HG03457 (cell line): ENCODE measurements around the gene ESPN.
"Not testable (repeated sequence)": the region's sequence is repeated elsewhere in the genome, so short reads cannot be mapped to it uniquely, and the experiment has no call there.

Source experiments
- ATAC-seq: cut with Tn5 transposase; IDR thresholded peaks from one replicate; pipeline ENCODE4 v1.9.1; 2021; ENCODE audit warnings: moderate number of reproducible peaks; ENCODE audit not compliant: unreplicated experiment

The ESPN gene

GRCh38 chr1:6477039-6477820 lies 52.7 kb downstream of the ESPN start:
- ATAC-seq = no peak

DNA sequence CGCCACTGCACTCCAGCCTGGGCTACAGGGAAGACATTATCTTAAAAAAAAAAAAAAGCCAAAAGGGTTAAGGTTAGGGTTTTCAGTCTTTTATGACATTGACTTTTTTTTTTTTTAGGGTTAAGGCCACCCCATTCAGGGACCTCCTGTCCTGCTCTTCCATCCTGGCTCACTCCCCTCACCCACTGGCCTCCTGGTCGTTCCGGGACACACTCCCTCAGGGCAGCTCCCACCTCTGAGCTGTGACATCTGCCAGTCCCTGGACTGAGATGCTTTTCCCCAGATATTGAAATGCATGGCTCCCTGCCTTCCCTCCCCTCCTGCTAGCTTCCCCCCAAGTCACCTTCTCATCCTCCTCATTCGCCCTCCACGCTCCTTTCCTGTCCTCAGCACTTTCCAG lies 57.2 kb downstream of the ESPN start:
- ATAC-seq = no peak

DNA sequence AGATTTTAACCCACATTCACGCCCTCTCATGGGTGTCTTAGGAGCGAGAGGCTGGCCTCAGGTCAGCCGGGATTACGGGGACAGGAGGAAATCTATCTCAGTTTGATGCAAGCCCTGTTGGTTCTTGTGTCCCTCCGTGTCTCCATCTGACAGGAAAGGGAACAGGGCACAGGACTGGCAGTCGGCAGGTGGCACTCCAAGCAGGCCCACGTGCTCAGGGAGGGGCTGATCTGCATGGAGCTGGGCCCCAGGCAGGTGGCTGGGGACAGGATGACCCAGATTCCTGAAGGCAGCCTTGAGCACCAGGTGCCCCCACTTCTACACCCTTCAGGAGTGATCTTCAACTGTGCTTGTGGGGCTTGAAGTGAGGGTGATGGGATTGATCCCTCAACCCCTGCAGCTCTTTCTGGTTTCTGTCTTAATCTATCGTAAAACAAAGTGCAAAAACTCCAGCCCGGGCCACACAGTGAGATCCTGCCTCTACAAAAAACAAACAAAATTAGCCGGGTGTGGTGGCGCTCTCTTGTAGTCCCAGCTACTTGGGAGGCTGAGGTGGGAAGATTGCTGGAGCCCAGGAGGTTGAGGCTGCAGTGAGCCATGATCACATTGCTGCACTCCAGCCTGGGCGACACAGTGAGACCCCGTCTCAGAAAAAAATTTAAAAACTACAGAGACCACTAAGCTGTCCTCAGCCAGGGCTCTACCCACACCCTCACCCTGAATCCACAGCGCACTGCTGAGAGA lies 58.6 kb downstream of the ESPN start:
- ATAC-seq = no peak

DNA sequence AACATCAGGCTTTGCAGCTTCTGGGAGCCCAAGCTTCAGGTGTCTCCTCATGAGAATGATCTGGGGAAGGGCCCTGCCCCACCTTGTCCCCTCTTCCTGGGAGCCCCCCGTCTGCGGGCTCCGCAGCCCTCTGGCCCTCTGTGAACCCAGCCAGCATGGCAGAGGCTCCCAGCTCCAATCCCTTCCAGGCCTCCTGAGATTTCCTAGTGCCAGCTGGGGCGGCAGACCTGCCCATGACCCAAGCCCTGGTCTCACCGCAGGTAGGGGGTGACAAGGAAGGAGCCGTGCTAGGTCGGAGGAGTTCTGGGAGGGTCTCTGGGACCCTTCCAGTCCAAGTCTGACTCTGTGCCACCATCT lies 59.2 kb downstream of the ESPN start:
- no peak for ATAC-seq

DNA sequence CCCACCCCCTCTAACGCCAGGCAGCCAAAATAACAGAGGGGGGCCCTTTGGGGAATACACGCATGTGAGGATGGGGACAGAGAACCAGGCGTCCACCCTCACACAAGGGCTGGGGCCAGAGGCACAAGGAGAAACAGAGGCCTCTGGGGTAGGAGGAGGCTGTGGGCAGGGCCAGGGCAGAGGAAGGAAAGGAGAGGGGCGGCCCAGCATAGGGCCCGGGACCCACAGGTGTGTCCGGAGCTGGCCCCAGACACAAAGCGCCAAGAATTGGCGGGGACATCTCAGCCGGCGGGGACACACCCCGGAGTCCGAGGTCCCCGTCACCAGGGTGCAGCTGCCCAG lies 60.2 kb downstream of the ESPN start:
- ATAC-seq = no peak

GRCh38 chr1:6485168-6486101 lies 60.9 kb downstream of the ESPN start:
- ATAC-seq = no peak

DNA sequence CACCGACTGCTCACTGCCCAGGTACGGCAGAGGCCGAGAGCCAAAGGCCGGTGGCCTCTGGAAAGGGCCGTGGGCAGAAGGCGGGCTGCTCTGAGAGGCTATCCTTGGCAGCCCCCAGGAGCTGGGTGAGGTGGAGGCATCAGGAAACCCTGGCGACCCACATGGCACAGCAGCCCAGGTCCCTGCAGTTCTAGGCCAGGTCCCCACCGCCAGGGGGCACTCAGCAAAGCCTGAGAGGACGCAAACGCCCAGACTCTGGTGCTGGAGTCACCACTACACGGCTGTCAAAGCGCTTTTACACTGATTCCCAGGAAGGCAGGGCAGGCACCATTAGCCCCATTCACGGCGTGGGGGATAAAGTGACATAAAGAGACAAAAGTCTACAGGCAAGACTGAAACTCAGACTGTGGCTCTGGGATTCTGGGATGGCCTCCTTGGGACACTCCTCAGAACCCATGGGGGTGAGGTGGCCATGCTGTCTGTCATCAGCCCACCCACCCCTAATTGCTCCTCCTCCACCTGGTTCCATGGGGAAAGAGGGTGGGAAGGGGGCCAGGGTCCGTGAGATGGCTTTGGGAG lies 61.9 kb downstream of the ESPN start:
- no peak for ATAC-seq

DNA sequence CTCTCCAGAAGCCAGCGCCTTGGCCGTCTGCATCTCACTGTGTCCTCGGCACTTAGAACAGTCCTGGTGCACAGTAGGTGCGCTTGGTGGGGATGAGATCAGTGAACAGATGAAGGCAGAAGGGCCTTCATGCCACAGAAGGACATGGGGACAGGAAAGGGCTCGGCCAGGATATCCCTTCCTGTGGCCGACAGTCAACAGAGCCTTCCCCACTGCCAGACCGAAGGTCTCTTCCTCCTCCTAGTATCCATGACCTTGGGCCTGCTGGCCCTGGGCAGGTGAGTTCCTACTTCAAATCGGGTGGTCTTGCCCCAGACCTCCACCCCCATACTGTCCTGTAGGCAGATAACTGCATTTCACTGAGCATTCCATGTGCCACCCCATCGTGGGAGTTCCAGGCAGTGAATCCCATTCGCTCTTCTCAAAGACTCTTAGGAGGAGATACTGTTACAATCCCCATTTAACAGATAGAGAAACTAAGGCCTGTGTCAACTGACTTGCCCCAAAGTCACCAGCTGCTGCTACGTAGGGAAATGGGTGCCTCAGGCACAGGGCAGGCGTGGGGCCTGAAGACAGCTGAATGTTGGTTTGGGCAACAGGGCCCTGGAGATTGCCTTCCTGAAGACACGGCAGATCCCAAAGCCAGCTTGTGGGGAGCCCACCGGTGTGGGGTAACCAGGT lies 63.4 kb downstream of the ESPN start:
- ATAC-seq = no peak

GRCh38 chr1:6488602-6489382 lies 64.2 kb downstream of the ESPN start:
- no peak for ATAC-seq

- ATAC-seq = no peak
These were observed 64.8 kb downstream of the ESPN start for GRCh38 chr1:6489383-6489765.

DNA sequence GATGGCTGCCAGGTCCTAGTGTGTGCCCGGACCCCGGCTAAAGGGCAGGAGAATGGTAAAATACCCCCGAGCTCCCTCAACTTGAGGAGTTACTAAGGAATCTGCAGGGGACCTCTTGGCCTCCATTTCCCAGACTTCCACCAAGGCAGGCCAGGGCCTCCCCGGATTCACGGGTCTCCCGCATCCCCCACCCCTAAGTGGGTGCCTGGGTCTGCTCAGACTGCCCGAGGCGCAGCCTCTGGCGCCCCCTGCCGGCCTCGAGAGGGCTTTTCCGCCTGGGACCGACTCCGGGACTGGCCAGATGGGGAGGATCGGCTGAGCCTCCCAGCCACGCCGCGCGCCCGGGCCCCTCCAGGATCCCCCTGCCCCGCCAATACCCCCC lies 65.2 kb downstream of the ESPN start:
- ATAC-seq = no peak

- no peak for ATAC-seq
These were observed 65.9 kb downstream of the ESPN start for GRCh38 chr1:6490181-6491080.

GRCh38 chr1:6491081-6491449 lies 66.5 kb downstream of the ESPN start:
- no peak for ATAC-seq

DNA sequence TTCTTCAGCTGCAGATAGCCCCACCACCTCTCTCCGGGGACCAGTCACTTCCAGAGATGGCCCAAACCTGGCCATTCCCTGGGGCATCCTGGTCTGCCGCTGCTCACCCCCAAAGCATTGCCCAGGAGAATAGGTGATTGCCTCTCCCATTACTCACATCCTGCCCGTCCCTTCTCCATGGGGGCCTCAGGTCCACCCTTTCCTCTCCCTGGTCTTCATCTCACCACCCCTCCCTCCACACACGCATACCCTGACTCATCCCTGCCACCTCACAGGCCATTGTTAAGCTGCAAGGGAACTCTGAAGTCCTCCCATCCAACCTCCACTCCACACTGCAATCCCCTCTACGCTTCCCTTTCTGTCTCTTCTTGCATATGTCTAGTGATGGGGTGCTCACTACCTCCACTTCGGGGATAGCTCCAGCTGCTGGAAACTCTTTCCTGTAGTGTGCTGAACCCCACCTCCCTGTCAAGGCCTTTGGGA lies 66.9 kb downstream of the ESPN start, which contains the start of gene PLEKHG5:
Gene PLEKHG5, minus strand, starts transcription at position 188 of the 483 bp plus-strand sequence. CDS start 14,096 bp downstream, outside the sequence.
- no peak for ATAC-seq

DNA sequence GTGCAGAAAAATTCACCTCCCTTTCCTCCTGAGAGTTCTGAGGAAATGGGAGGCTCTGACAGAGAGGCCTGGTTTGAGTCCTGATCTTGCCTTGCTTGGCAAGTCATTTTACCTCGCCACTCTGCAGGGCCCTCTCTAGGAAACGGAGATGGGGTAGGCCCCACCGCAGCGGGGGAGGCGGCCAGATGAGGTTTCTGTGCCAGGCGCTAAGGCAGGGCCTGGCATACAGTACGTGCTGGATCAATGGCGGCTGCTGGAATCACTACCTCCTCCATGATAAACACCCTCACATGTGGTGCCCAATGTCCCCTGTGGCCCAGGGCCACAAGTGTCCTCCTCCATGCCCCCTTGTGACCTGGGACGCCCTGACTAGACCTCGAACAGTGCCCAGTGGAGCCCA lies 67.4 kb downstream of the ESPN start:
- no peak for ATAC-seq

DNA sequence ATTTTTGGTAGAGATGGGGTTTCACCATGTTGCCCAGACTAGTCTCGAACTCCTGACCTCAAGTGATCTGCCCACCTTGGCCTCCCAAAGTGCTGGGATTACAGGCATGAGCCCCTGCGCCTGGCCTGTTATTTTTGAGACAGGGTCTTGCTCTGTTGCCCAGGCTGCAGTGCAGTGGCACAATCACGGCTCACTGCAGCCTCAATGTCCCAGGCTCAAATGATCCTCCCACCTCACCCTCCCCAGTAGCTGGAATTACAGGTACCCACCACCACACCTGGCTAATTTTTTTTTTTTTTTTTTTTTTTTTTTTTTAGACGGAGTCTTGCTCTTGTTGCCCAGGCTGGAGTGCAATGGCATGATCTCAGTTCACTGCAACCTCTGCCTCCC lies 69.3 kb downstream of the ESPN start:
- ATAC-seq = not testable (repeated sequence)

DNA sequence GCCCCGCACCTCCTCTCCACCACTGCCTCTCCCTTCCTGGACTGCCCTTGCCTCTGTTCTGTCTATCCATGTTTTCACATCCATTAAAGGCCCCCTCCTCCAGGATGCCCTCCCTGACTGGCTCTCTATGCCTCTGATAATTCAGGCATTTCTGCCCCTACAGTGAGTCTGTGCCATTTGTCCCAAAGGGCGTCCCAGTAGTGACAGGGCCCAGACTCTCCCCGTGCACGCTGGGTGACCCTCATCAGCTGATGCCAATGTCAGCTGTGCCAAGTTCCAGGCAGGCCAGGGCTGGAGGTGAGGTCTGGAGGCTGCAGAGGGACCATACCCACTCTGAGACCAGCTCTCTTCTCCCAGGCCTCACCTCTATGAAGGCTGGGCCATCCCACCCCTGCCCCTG lies 70.1 kb downstream of the ESPN start:
- ATAC-seq = no peak

DNA sequence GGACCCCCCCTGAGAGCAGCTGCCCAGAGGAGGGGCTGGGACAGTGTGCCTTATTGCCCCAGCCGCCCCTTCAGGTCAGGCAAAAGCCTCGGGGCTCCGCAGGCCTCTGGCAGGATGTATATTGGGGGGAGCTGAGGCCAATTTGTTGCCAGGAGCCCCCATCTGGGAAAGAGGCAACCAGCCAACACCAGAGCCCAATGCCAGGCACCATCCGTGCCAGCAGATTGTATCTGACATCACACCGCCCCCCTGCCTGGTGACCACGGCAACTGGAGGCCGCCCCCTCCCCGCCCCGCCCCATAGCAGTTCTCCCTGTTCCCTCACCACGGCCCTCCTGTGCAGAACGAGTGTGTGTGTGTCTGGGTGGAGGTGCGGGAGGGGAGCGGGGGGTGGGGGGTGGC lies 70.5 kb downstream of the ESPN start:
- ATAC-seq = no peak
